Right lobe of liver (tissue), 4 donors: Measurements from ENCODE around the gene EPS8L2.

Experiments
- POLR2A ChIP-seq: fragments of 450-650 bp; IDR thresholded peaks from one replicate; pipeline ENCODE4 v1.6.1; 2017; ENCODE audit warnings: antibody characterized with exemption, mild to moderate bottlenecking
- TF ChIP-seq, protein P1 (sequence below), 4 donors: fragments of 200-600 bp in 3 of 4; fragments of 450-650 bp in 1 of 4; IDR thresholded peaks; one replicate each; pipeline versions ENCODE4 v1.5.1 to v1.8.0; 2016 to 2022; ENCODE audit warnings: antibody characterized with exemption in 4 of 4, mild to moderate bottlenecking in 2 of 4
- donor health status: DM: no; HTN: no; CAD: no.
- donor health status: DM: no; HTN: no; CAD: no.
- donor health status: DM: no; HTN: yes; CAD: no.

DNA sequence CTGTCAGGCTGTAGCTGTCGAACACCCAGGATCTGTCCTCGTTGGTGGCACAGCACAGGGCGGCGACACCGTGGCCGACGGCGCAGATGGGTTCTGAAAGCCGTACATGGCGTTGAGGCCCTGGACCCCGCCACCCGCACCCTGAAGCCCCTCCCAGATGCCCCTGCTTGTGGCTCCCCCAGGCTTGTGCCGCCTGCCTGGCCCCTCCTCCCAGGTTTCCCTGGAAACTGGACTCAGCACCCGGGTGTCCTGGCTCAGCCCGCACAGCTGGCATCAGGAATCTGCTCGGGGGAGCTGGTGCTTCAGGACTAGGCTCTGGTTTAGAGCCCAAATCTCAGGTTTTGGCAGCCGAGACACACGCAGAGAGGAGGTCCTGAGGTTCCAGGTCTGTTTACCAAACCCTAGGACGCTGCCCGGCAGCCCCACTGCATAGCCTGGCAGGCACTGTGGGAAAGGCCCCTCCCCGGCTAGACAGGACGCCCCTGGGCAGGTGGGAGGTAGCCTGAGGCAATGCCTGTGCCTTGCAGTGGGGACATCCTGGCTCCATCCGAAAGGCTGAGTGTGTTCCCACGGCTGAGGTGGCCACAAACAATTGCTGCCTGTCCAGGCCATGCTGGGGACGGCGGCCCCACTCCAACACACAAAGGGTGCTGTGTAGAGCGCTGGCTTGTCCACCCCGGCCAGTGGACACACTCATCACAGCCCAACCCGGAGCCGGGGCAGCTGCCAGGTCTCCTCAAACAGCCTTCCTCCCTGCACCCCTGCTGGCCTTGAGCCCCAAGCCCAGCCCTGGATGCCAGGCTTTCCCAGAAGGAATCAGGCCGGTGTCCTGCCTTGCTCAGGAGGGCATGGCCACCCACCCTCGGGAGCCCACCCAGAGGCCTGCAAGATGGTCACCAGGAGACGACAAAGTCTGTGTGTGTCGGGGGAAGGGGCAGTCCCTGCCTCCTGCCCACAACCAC, 66.7 kb downstream of the EPS8L2 start:
- TF ChIP-seq, protein P1, sequence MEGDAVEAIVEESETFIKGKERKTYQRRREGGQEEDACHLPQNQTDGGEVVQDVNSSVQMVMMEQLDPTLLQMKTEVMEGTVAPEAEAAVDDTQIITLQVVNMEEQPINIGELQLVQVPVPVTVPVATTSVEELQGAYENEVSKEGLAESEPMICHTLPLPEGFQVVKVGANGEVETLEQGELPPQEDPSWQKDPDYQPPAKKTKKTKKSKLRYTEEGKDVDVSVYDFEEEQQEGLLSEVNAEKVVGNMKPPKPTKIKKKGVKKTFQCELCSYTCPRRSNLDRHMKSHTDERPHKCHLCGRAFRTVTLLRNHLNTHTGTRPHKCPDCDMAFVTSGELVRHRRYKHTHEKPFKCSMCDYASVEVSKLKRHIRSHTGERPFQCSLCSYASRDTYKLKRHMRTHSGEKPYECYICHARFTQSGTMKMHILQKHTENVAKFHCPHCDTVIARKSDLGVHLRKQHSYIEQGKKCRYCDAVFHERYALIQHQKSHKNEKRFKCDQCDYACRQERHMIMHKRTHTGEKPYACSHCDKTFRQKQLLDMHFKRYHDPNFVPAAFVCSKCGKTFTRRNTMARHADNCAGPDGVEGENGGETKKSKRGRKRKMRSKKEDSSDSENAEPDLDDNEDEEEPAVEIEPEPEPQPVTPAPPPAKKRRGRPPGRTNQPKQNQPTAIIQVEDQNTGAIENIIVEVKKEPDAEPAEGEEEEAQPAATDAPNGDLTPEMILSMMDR (IDR thresholded peaks at IDR 0.05), result no peak
- no peak for TF ChIP-seq POLR2A
